Naive B cell (primary cell): ENCODE results near the gene NKAP. TPM values are rescaled to one million over a fixed set of nuclear protein-coding genes. Genes with fewer than 3 reads are reported as not detected.
"Not testable (repeated sequence)": the region's sequence is repeated elsewhere in the genome, so short reads cannot be mapped to it uniquely, and the experiment has no call there.

Experiments used
- ATAC-seq, 2 donors: fragments of 150-1000 bp; cut with Tn5 transposase; 2 replicates each; pipeline ENCODE4 v1.10.0; 2021; ENCODE audit warnings: low read depth in 2 of 2, mild to moderate bottlenecking in 2 of 2, moderate library complexity in 2 of 2
- DNase-seq: peaks from one replicate; pipeline ENCODE4 v3.0.0; 2022
- H3K27ac Mint-ChIP-seq, 6 donors: one replicate each; pipeline ENCODE4 v1.8.0; 2020 to 2022; ENCODE audit warnings: mild to moderate bottlenecking in 6 of 6, mixed read lengths in 6 of 6, moderate library complexity in 5 of 6, inconsistent platforms in 2 of 6
- H3K27me3 Mint-ChIP-seq, 3 donors: one replicate each; pipeline ENCODE4 v1.8.0; 2021 to 2022; ENCODE audit warnings: mixed read lengths in 3 of 3, mild to moderate bottlenecking in 1 of 3
- H3K36me3 Mint-ChIP-seq, 2 donors: one replicate each; pipeline ENCODE4 v1.8.0; 2020 to 2022; ENCODE audit warnings: mixed read lengths in 2 of 2, inconsistent platforms in 1 of 2, mild to moderate bottlenecking in 1 of 2
- H3K4me1 Mint-ChIP-seq, 3 donors: one replicate each; pipeline ENCODE4 v1.8.0; 2020 to 2022; ENCODE audit warnings: mixed read lengths in 3 of 3, inconsistent platforms in 1 of 3, mild to moderate bottlenecking in 1 of 3, moderate library complexity in 1 of 3
- H3K4me3 Mint-ChIP-seq, 8 donors: one replicate each; pipeline ENCODE4 v1.8.0; 2020 to 2022; ENCODE audit warnings: mild to moderate bottlenecking in 8 of 8, mixed read lengths in 8 of 8, moderate library complexity in 8 of 8, inconsistent platforms in 2 of 8
- H3K9me3 Mint-ChIP-seq, 7 donors: one replicate each; pipeline ENCODE4 v1.8.0; 2020 to 2022; ENCODE audit warnings: mixed read lengths in 7 of 7, mild to moderate bottlenecking in 5 of 7, inconsistent platforms in 2 of 7, moderate library complexity in 1 of 7
- polyA plus RNA-seq, 6 donors: library from polyadenylated mRNA; unstranded; fragments of 300-500 nt; fragmentation: Illumina TruSeq; gene quantifications; one replicate each; pipeline ENCODE4 v1.2.3, GENCODE V29; 2021; ENCODE audit warnings: low read depth in 6 of 6

Gene NKAP
- polyA plus RNA-seq, result 1 to 10 TPM; 2.3 to 5.2 (median 3.3) TPM

DNA sequence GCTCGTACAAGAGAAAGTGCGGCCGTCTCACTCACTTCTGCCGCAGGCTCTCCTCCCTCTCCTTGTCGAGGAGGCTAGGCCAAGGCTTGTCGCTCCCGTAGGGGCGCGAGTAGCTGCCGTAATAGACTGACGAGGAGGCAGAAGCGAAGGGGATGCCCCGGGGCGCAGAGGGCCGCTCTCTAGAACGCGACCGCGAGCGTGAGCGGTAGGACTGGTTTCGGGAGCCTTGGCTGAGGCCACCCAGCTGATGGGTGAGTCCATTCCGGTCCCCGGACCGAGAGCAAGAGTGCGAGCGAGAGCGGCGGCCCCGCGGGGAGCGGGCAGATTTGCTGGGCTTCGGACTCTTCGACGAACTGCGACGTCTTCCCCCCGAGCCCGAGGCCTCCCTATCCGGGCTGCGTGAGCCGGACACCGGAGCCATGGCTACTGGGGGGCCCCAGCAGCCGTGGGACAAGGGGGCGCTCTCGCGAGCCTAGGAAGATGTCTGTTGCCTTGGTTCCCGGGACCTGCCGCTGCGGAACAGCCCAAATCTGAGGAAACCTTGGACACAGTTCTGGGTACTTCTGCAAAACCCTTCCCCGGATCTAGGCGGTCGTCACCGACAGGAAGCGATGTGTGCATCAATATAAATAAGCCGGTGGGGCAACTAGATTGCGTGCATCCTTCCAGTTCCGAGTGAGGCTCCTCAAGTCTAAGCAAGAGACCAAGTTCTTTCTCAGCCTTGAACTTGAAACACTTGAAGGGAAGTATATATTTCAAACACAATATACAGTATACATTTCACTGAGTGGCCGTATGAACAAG, at the start of gene NKAP:
NKAP (minus strand) TSS at position 567 of the 804 bp plus-strand sequence; CDS start at position 421, 146 bp downstream.
- H3K27ac Mint-ChIP-seq, result peak within 1 kb of the TSS; percentile 91 to 98 (median 96)
- DNase-seq (peak; percentile 75), ATAC-seq (peak; percentile 85 to 87)
- peaks cover 0 to 5% (median 2%) of the 10 kb centered on the region in 7 donors for H3K9me3 Mint-ChIP-seq
- H3K36me3 Mint-ChIP-seq, result peaks cover 0 to 9% of the 10 kb centered on the region in 2 donors
- H3K27me3 Mint-ChIP-seq, result peaks cover 2 to 3% (median 2%) of the 10 kb centered on the region in 3 donors
- peak within 1 kb of the TSS; percentile 87 to 99 (median 94) for H3K4me3 Mint-ChIP-seq
- H3K4me1 Mint-ChIP-seq, result peaks cover 9 to 20% (median 17%) of the 10 kb centered on the region in 3 donors

DNA sequence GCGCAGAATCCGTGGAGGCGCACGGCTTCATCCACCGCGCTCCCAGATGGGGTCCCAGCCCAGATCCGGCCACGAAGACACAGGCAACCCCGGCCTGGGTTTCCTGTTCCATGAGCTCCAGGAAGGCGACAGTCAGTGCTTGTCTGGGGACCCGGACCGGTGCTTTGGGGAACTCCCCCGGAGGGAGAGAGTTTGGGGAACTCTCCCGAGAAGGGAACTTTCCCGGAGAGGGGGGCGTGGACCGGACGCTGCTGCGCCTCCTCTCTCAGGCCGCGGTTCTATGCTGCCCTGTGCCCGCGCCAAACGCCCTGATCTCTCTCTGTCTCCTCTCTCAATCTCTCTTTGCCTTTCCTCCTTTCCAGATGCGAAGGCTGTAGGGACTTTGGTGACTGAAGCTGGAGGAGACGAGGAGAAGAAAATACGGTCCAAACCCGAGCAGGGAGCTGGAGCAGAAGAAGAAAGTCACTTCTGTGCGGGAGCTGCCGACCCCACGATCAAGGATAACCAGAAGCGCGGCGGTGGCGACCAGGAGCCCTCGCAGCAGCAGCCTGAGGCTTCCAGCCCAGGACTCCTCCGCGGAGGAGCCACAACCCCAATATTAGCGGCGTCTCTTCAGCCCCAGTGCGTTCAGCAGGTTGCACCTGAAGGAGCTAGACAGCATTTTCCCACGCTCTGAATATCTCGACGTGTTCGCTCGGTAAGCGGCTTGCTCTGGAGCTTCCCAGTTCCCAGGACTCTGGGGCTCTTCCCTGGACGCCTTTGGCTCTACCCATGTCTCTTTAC, 47.6 kb upstream of the NKAP start:
- peaks cover 41 to 57% (median 55%) of the 10 kb centered on the region in 3 donors for H3K27me3 Mint-ChIP-seq
- no peak for DNase-seq

DNA sequence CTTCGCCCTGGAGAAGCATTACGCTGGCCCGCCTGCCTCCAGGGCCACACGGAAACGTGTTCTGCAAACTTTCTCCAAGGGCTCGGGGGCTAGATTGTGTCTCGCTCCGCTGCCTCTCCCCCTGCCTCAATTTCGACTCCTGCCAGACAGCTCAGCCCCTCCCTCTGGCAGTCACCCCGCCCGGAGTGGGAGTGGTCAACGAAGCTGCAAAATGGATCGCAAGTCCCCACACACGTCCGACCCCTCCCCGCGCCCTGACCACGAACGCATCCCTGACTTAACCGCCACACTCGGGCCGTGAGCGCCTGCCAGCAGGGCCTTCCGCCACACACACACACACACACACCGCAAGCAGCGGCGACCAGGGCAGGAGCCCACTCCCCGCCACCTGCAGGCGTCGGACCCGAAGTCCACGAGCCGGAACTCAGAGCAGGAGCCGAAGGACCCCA, 47.0 kb upstream of the NKAP start:
- DNase-seq (no peak), ATAC-seq (peak in 1 of 2 donors; percentile 20)
- peaks cover 11 to 26% (median 17%) of the 10 kb centered on the region in 3 donors for H3K4me1 Mint-ChIP-seq
- H3K9me3 Mint-ChIP-seq, result peaks cover 0 to 8% (median 0%) of the 10 kb centered on the region in 7 donors
- no peaks in the 10 kb centered on the region for H3K36me3 Mint-ChIP-seq
- no peak overlapping the region for H3K27ac Mint-ChIP-seq
- H3K27me3 Mint-ChIP-seq, result peaks cover 36 to 54% (median 52%) of the 10 kb centered on the region in 3 donors
- peak overlapping the region; percentile 57 to 90 (median 73) for H3K4me3 Mint-ChIP-seq

More for the DNA sequence above, 47.6 kb upstream of the NKAP start:
- peak; percentile 57 to 60 for ATAC-seq
- H3K4me1 Mint-ChIP-seq, result peaks cover 11 to 26% (median 17%) of the 10 kb centered on the region in 3 donors
- H3K4me3 Mint-ChIP-seq, result peak overlapping the region; percentile 57 to 90 (median 76)
- H3K9me3 Mint-ChIP-seq, result peaks cover 0 to 7% (median 0%) of the 10 kb centered on the region in 7 donors
- no peaks in the 10 kb centered on the region for H3K36me3 Mint-ChIP-seq
- H3K27ac Mint-ChIP-seq, result peak overlapping the region in 1 of 6 donors; percentile 41

DNA sequence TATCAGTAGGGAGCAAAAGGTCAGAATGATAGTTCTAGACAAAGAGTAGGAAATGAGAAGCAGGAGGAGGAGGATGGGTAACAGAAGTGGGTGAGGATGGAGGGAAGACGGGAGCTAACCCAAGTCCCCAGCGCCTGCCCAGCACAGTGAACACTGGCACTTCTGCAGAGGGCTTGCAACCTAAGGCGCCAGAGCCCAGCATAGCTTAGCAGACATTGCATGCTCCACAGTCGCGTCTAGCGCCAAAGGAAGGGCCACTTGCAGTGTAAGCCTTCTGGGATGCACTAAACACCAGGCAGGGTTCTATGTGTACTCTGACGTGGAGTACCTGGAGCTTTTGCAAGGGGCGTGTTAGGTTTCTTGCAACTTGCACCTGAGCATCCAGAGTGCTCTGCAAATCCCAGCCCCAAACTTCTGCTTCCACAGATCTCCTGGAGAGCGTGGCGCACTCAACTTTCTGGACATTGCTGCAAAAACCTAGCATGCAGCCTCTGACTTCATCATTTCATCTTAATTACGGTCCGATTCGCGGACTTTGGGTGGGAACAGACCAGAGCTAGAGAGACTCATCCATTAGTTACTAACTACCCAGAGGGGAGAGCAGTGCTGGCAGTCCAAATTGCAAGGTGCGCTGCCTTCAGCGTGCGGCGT, 46.5 kb upstream of the NKAP start:
- peak overlapping the region in 1 of 6 donors; percentile 61 for H3K27ac Mint-ChIP-seq
- DNase-seq, result no peak
- peaks cover 36 to 55% (median 52%) of the 10 kb centered on the region in 3 donors for H3K27me3 Mint-ChIP-seq
- H3K36me3 Mint-ChIP-seq, result no peaks in the 10 kb centered on the region
- H3K4me3 Mint-ChIP-seq, result peak overlapping the region; percentile 57 to 90 (median 73)
- peaks cover 11 to 26% (median 15%) of the 10 kb centered on the region in 3 donors for H3K4me1 Mint-ChIP-seq
- peak in 1 of 2 donors; percentile 25 for ATAC-seq
- peaks cover 0 to 8% (median 0%) of the 10 kb centered on the region in 7 donors for H3K9me3 Mint-ChIP-seq

DNA sequence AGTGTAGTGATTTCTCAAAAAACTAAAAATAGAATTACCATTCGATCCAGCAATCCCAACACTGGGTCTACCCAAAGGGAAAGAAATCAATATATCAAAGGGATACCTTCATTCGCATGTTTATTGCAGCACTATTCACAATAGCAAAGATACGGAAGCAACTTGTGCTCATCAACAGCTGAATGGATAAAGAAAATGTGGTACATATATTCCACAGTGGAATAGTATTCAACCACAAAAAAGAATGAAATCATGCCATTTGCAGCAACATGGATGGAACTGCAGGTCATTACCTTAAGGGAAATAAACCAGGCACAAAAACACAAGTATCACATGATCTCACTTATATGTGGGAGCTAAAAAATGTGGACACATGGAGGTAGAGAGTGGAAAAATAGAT, 42.7 kb upstream of the NKAP start:
- Mint-ChIP-seq H3K27ac (no peak overlapping the region), H3K4me1 (peaks cover 6 to 19% (median 11%) of the 10 kb centered on the region in 3 donors), H3K27me3 (peaks cover 25 to 41% (median 33%) of the 10 kb centered on the region in 3 donors), H3K4me3 (no peak overlapping the region), H3K36me3 (no peaks in the 10 kb centered on the region), H3K9me3 (peaks cover 0 to 4% (median 0%) of the 10 kb centered on the region in 7 donors)
- DNase-seq (no peak), ATAC-seq (no peak)

DNA sequence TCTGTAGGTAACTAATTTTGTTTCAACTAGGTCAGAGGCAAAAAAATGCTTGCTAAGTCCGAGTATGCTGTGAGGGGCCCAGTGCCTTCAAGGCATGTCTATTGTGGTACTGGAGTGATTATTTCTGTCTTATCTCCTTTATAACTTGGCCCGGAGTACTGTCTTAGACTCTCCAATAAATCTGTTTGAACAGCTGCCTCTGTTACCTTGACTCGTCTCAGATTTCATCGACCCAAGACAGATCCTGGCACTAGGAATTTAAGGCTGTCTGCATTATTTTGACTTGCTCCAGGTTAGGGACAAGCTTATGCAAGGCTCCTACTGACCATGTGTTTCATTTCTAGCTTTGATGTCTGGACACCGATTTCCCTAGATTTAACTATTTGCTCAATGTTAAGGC, 41.1 kb upstream of the NKAP start:
- no peak overlapping the region for H3K4me3 Mint-ChIP-seq
- H3K4me1 Mint-ChIP-seq, result peaks cover 0 to 4% (median 2%) of the 10 kb centered on the region in 3 donors
- peaks cover 15 to 29% (median 18%) of the 10 kb centered on the region in 3 donors for H3K27me3 Mint-ChIP-seq
- peaks cover 0 to 4% (median 0%) of the 10 kb centered on the region in 7 donors for H3K9me3 Mint-ChIP-seq
- DNase-seq, result no peak
- no peak overlapping the region for H3K27ac Mint-ChIP-seq
- no peak for ATAC-seq
- H3K36me3 Mint-ChIP-seq, result no peaks in the 10 kb centered on the region

DNA sequence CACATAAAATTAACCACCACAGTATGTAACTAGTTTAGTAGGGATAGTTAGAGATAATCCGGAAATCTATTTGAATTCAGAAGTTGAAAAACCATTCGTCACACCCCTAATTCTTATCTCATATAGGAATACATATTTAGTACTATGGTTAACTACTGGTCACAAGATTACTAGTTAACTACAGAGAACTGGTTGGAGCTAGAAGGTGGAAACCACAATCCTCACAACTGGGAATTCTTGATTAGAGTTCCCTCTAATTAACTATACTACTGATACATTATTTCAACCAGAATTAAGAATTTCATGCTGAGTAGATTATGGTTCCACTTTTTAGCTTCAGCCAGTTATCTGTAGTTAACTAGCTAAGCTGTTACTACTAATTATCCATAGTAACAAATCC, 39.9 kb upstream of the NKAP start:
- H3K27me3 Mint-ChIP-seq, result peaks cover 6 to 25% (median 9%) of the 10 kb centered on the region in 3 donors
- peaks cover 0 to 4% (median 0%) of the 10 kb centered on the region in 7 donors for H3K9me3 Mint-ChIP-seq
- H3K36me3 Mint-ChIP-seq, result no peaks in the 10 kb centered on the region

DNA sequence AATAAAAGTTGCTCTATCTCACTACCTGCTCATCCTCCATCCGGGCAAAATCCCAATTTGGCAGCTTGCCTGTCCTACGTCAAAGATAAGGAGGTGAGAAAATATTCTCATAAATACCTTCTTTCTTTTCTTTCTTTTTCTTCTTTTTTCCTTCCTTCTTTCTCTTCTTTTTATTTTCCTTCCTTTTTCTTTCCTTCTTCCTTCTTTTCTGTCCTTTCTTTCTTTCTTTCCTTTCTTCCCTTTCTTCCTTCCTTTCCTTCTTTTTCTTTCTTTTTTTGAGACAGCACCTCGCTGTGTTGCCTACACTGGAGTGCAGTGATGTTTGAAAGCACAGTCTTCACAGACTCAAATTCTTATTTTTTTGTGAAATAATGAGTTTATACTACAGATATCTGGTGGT, 38.6 kb upstream of the NKAP start:
- ATAC-seq, result no peak
- no peaks in the 10 kb centered on the region for H3K36me3 Mint-ChIP-seq

More for the DNA sequence above, 39.9 kb upstream of the NKAP start:
- ATAC-seq, result no peak
- Mint-ChIP-seq H3K4me3 (no peak overlapping the region), H3K4me1 (peaks cover 0 to 2% (median 0%) of the 10 kb centered on the region in 3 donors), H3K27ac (no peak overlapping the region)
- no peak for DNase-seq

DNA sequence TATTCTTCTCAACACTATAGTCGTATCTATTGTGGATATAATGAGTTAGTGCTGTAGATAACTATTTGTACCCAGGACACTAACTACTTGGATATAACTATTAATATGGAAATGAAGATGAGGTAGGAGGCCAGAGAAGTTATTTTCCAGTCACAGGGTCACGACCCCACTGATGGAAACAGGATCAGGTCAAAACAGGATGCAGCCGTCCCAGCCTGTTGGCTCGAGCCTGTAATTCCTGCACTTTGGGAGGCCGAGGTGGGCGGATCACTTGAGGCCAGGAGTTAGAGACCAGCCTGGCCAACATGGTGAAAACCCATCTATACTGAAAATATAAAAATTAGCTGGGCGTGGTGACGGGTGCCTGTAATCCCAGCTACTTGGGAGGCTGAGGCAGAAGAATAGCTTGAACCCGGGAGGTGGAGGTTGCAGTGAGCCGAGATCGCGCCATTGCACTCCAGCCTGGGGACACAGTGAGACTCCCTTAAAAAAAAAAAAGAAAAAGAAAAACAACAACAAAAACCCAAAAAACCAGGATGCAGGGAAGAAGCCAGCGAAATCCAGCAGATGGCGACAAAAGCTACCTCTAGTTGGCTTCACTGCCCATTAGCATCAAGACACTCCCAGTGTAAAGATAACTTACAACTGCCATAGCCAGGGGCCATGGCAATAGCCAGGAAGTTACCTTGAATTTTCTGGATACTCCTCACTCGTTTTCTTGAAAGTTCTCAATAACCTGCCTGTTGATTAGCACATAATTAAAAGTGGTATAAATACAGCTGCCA, 37.9 kb upstream of the NKAP start:
- Mint-ChIP-seq H3K36me3 (no peaks in the 10 kb centered on the region), H3K27me3 (peaks cover 6 to 23% (median 7%) of the 10 kb centered on the region in 3 donors), H3K4me1 (peaks cover 0 to 2% (median 0%) of the 10 kb centered on the region in 3 donors), H3K27ac (peak overlapping the region in 1 of 6 donors; percentile 54), H3K9me3 (peaks cover 0 to 3% (median 0%) of the 10 kb centered on the region in 7 donors), H3K4me3 (no peak overlapping the region)
- no peak for DNase-seq
- ATAC-seq, result no peak

More for the DNA sequence above, 38.6 kb upstream of the NKAP start:
- Mint-ChIP-seq H3K4me3 (no peak overlapping the region), H3K27me3 (peaks cover 6 to 25% (median 9%) of the 10 kb centered on the region in 3 donors), H3K9me3 (peaks cover 0 to 4% (median 0%) of the 10 kb centered on the region in 7 donors), H3K4me1 (peaks cover 0 to 2% (median 0%) of the 10 kb centered on the region in 3 donors), H3K27ac (no peak overlapping the region)
- no peak for DNase-seq

DNA sequence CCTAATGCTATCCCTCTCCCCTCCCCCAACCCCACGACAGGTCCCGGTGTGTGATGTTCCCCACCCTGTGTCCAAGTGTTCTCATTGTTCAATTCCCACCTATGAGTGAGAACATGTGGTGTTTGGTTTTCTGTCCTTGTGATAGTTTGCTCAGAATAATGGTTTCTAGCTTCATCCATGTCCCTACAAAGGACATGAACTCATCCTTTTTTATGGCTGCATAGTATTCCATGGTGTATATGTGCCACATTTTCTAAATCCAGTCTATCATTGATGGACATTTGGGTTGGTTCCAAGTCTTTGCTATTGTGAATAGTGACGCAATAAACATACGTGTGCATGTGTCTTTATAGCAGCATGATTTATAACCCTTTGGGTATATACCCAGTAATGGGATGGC, 33.6 kb upstream of the NKAP start:
- ATAC-seq, DNase-seq, H3K4me1 Mint-ChIP-seq, H3K4me3 Mint-ChIP-seq, H3K9me3 Mint-ChIP-seq, H3K27ac Mint-ChIP-seq, H3K36me3 Mint-ChIP-seq, H3K27me3 Mint-ChIP-seq: not testable (repeated sequence)

DNA sequence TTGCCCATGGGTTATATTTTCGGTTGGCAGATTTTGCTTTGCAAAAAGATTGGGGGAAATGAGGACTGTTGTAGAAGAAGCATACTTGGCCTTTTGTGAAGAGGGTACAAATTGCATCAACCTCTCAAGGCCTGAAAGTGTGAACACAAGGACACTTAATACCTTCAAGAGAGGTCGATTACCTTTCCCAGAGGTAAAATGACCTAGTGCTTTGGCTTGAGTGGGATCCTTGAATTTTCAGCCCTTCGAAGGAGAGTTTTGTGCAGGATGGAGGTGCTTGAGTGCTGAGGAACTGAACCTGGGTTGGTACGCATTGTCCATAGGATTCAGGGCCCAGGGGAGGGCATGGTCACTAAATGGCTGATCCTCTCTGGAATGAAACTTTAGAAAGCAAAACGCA, 27.6 kb upstream of the NKAP start:
- Mint-ChIP-seq H3K27me3 (no peaks in the 10 kb centered on the region), H3K27ac (no peak overlapping the region), H3K36me3 (no peaks in the 10 kb centered on the region), H3K4me1 (no peaks in the 10 kb centered on the region), H3K4me3 (no peak overlapping the region), H3K9me3 (peaks cover 0 to 4% (median 0%) of the 10 kb centered on the region in 7 donors)
- ATAC-seq (no peak), DNase-seq (no peak)

DNA sequence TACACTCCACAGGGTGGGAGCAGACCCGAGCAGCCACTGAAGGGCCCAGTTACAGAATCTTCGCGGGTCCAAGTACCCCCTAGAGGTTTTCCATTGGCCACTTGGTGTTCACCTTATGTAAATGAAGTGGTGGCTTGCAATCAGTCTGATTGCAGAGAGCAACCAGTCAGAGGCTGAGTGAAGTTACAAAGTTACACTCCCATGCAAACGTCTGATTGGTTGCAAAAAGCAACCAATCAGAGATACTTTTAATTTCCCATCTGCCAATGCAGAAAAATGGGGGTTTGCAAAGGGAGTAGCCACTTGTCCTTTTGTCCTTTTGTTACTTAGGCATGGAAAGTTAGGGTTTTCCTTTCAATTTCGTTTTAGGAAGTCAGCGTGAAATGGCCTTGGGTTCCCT, 27.0 kb upstream of the NKAP start:
- Mint-ChIP-seq H3K4me1 (no peaks in the 10 kb centered on the region), H3K27ac (no peak overlapping the region), H3K36me3 (no peaks in the 10 kb centered on the region), H3K4me3 (no peak overlapping the region), H3K9me3 (peaks cover 0 to 9% (median 3%) of the 10 kb centered on the region in 7 donors), H3K27me3 (no peaks in the 10 kb centered on the region)
- DNase-seq, result no peak
- no peak for ATAC-seq
